CD14-positive monocyte (primary cell): ENCODE data around the gene MUC13. TPM values are rescaled to one million over a fixed set of nuclear protein-coding genes. Genes with fewer than 3 reads are reported as not detected.

Source experiments
- DNase-seq, 3 donors: peaks; one replicate each; pipeline ENCODE4 v3.0.0-alpha.2; 2011 to 2022
- H2AFZ ChIP-seq: 2 replicates; pipeline ENCODE4 v1.6.0; 2012; ENCODE audit warnings: mild to moderate bottlenecking, low read depth, low read length, inconsistent platforms; ENCODE audit not compliant: insufficient read depth, poor library complexity, severe bottlenecking
- H3K27ac ChIP-seq, 2 donors: 1 replicate in 1 of 2; 2 replicates in 1 of 2; pipeline ENCODE4 v1.5.1; 2012 to 2013; ENCODE audit warnings: low read length in 2 of 2, control low read depth in 1 of 2, inconsistent platforms in 1 of 2, low read depth in 1 of 2, mild to moderate bottlenecking in 1 of 2
- H3K27me3 ChIP-seq, 2 donors: one replicate each; pipeline versions ENCODE4 v1.6.0 to v1.6.1; 2011 to 2013; ENCODE audit warnings: low read length in 2 of 2; ENCODE audit not compliant: control insufficient read depth in 2 of 2, insufficient read depth in 2 of 2
- H3K36me3 ChIP-seq, 2 donors: replicated peaks in 1 of 2; 1 replicate in 1 of 2; 2 replicates in 1 of 2; pipeline versions ENCODE4 v1.5.1 to v1.6.1; 2012 to 2013; ENCODE audit warnings: low read length in 2 of 2, control low read depth in 1 of 2, inconsistent platforms in 1 of 2, mild to moderate bottlenecking in 1 of 2; ENCODE audit not compliant: insufficient read depth in 2 of 2, control insufficient read depth in 1 of 2
- H3K4me1 ChIP-seq, 2 donors: 1 replicate in 1 of 2; 2 replicates in 1 of 2; pipeline versions ENCODE4 v1.5.1 to v1.6.1; 2012 to 2013; ENCODE audit warnings: low read length in 2 of 2, control low read depth in 1 of 2, inconsistent platforms in 1 of 2, mild to moderate bottlenecking in 1 of 2, moderate library complexity in 1 of 2; ENCODE audit not compliant: insufficient read depth in 2 of 2, control insufficient read depth in 1 of 2
- H3K4me2 ChIP-seq: replicated peaks from 2 replicates; pipeline ENCODE3; 2012; ENCODE audit warnings: low read length, moderate library complexity, mild to moderate bottlenecking; ENCODE audit not compliant: poor library complexity, severe bottlenecking; ENCODE audit errors: extremely low read depth
- H3K4me3 ChIP-seq, 3 experiments: fragments of 200-600 bp in 1 of 3; sonication (generic) in 1 of 3; replicated peaks in 1 of 3; 1 replicate in 2 of 3; 2 replicates in 1 of 3; pipeline ENCODE4 v1.5.1; 2011 to 2013; ENCODE audit warnings: low read length in 3 of 3, mild to moderate bottlenecking in 3 of 3, control low read depth in 2 of 3, low read depth in 2 of 3, inconsistent platforms in 1 of 3, moderate library complexity in 1 of 3
- H3K79me2 ChIP-seq: 2 replicates; pipeline ENCODE4 v1.6.0; 2012; ENCODE audit warnings: mild to moderate bottlenecking, control low read depth, inconsistent platforms, low read length, moderate library complexity; ENCODE audit not compliant: insufficient read depth
- H3K9ac ChIP-seq: 2 replicates; pipeline ENCODE4 v1.6.0; 2017; ENCODE audit warnings: low read length, mild to moderate bottlenecking; ENCODE audit not compliant: insufficient read depth, poor library complexity, severe bottlenecking
- H3K9me3 ChIP-seq, 2 donors: replicated peaks in 1 of 2; 1 replicate in 1 of 2; 2 replicates in 1 of 2; pipeline versions ENCODE4 v1.5.1 to v1.6.1; 2012 to 2013; ENCODE audit warnings: low read length in 2 of 2, control low read depth in 1 of 2; ENCODE audit not compliant: control insufficient read depth in 1 of 2, insufficient read depth in 1 of 2
- H4K20me1 ChIP-seq: 2 replicates; pipeline ENCODE4 v1.6.0; 2012; ENCODE audit warnings: mild to moderate bottlenecking, low read length, control low read depth, moderate library complexity; ENCODE audit not compliant: insufficient read depth
- H3K27ac Mint-ChIP-seq, 7 donors: one replicate each; pipeline ENCODE4 v1.8.0; 2020; ENCODE audit warnings: mild to moderate bottlenecking in 7 of 7, mixed read lengths in 7 of 7, moderate library complexity in 6 of 7, inconsistent platforms in 2 of 7
- H3K27me3 Mint-ChIP-seq, 3 donors: one replicate each; pipeline ENCODE4 v1.8.0; 2021 to 2022; ENCODE audit warnings: low read depth in 3 of 3, mild to moderate bottlenecking in 3 of 3, mixed read lengths in 3 of 3, moderate library complexity in 3 of 3, inconsistent platforms in 1 of 3
- H3K36me3 Mint-ChIP-seq, 2 donors: one replicate each; pipeline ENCODE4 v1.8.0; 2020; ENCODE audit warnings: mixed read lengths in 2 of 2, inconsistent platforms in 1 of 2, mild to moderate bottlenecking in 1 of 2
- H3K4me1 Mint-ChIP-seq: one replicate; pipeline ENCODE4 v1.8.0; 2020; ENCODE audit warnings: mild to moderate bottlenecking, mixed read lengths
- H3K4me3 Mint-ChIP-seq, 2 donors: one replicate each; pipeline ENCODE4 v1.8.0; 2020; ENCODE audit warnings: mild to moderate bottlenecking in 2 of 2, mixed read lengths in 2 of 2, moderate library complexity in 1 of 2
- H3K9me3 Mint-ChIP-seq, 7 donors: one replicate each; pipeline ENCODE4 v1.8.0; 2020 to 2022; ENCODE audit warnings: mixed read lengths in 7 of 7, mild to moderate bottlenecking in 6 of 7, moderate library complexity in 6 of 7, inconsistent platforms in 2 of 7
- WGBS: methylation state at CpG from one replicate; pipeline ENCODE4 v1.1.5; 2013; ENCODE audit warnings: missing lambda C conversion rate; ENCODE audit not compliant: insufficient coverage; 5-methylcytosine and 5-hydroxymethylcytosine counted together
- intact Hi-C, 2 donors: fragments of 100-400 bp; cut with micrococcal nuclease; formaldehyde crosslinking; loops; one replicate each; pipeline versions ENCODE4 v1.15.0 to v1.15.1; 2023
- polyA minus RNA-seq: library from RNA; depleted of rRNA, polyadenylated mRNA; stranded (reverse); fragments of >200 nt; gene quantifications from 2 replicates; pipeline ENCODE4 v1.2.3, GENCODE V29; 2012
- polyA plus RNA-seq, 3 donors: library from polyadenylated mRNA; depleted of rRNA in 1 of 3; unstranded in 2 of 3; stranded (reverse) in 1 of 3; fragments of 300-500 nt in 2 of 3; fragments of >200 nt in 1 of 3; fragmentation: Illumina TruSeq in 2 of 3; gene quantifications; 1 replicate in 2 of 3; 2 replicates in 1 of 3; pipeline ENCODE4 v1.2.3, GENCODE V29; 2012 to 2021
- total RNA-seq, 12 experiments: library from RNA in 1 of 12; stranded (reverse) in 1 of 12; fragments of 120-200 nt in 1 of 12; gene quantifications; one replicate each; pipeline ENCODE4 v1.2.4 and lab custom pipeline; 2013 to 2026; ENCODE audit warnings: mixed read lengths in 6 of 12, inconsistent platforms in 1 of 12
- TF ChIP-seq, protein P1 (sequence below): fragments of 200-600 bp; IDR thresholded peaks from one replicate; pipeline ENCODE4 v1.8.0; 2022; ENCODE audit warnings: antibody characterized with exemption, mild to moderate bottlenecking

Gene MUC13, protein sequence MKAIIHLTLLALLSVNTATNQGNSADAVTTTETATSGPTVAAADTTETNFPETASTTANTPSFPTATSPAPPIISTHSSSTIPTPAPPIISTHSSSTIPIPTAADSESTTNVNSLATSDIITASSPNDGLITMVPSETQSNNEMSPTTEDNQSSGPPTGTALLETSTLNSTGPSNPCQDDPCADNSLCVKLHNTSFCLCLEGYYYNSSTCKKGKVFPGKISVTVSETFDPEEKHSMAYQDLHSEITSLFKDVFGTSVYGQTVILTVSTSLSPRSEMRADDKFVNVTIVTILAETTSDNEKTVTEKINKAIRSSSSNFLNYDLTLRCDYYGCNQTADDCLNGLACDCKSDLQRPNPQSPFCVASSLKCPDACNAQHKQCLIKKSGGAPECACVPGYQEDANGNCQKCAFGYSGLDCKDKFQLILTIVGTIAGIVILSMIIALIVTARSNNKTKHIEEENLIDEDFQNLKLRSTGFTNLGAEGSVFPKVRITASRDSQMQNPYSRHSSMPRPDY
- total RNA-seq (2013), result not detected
- polyA plus RNA-seq, result not detected
- polyA minus RNA-seq, result not detected in 2 replicates
- 0 to 2.0 (median 0.10) reads per million in 11 experiments for total RNA-seq (lab: John Stamatoyannopoulos, UW)

DNA sequence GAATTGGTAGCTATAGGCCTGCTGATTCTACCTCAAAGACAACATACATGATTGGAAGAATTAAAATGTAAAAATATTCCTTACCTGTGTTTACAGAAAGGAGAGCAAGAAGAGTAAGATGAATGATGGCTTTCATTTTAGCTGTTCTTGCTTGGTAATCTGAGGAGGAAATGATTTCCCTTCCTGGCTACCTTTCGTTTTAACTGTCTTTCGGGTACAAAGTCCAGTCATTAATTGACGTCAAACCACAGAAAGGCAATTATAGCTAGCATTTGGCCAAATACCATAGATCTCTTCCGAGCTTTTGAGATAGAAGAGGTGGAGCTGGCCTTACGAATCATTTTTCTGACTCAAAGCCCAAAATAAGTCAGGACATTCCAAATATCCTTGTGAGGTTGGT lies at the start of gene MUC13:
TSS of gene MUC13 (minus strand) at position 175 of the 400 bp plus-strand sequence. CDS start at position 136, 39 bp downstream.
- no peak within 1 kb of the TSS for H3K9ac ChIP-seq
- WGBS, result 100% methylated on average over 3 of the region's 5 CpGs
- Mint-ChIP-seq H3K36me3 (no peaks in the 10 kb centered on the region), H3K27me3 (peaks cover 0 to 9% (median 8%) of the 10 kb centered on the region in 3 donors), H3K9me3 (peaks cover 0 to 3% (median 0%) of the 10 kb centered on the region in 7 donors), H3K27ac (no peak within 1 kb of the TSS), H3K4me3 (no peak within 1 kb of the TSS), H3K4me1 (peaks cover 3% of the 10 kb centered on the region)
- H3K4me3 ChIP-seq, result no peak within 1 kb of the TSS
- no peak within 1 kb of the TSS for H2AFZ ChIP-seq
- no peak for DNase-seq
- no peak within 1 kb of the TSS for H3K4me2 ChIP-seq
- no peak within 1 kb of the TSS for H3K27ac ChIP-seq
- H3K79me2 ChIP-seq, result no peaks in the 10 kb centered on the region
- TF ChIP-seq, protein P1, sequence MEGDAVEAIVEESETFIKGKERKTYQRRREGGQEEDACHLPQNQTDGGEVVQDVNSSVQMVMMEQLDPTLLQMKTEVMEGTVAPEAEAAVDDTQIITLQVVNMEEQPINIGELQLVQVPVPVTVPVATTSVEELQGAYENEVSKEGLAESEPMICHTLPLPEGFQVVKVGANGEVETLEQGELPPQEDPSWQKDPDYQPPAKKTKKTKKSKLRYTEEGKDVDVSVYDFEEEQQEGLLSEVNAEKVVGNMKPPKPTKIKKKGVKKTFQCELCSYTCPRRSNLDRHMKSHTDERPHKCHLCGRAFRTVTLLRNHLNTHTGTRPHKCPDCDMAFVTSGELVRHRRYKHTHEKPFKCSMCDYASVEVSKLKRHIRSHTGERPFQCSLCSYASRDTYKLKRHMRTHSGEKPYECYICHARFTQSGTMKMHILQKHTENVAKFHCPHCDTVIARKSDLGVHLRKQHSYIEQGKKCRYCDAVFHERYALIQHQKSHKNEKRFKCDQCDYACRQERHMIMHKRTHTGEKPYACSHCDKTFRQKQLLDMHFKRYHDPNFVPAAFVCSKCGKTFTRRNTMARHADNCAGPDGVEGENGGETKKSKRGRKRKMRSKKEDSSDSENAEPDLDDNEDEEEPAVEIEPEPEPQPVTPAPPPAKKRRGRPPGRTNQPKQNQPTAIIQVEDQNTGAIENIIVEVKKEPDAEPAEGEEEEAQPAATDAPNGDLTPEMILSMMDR, result no peak
- intact Hi-C loops, result no loop called here
- no peaks in the 10 kb centered on the region for H4K20me1 ChIP-seq
- no peaks in the 10 kb centered on the region for H3K27me3 ChIP-seq
- H3K9me3 ChIP-seq, result no peaks in the 10 kb centered on the region
- no peaks in the 10 kb centered on the region for H3K4me1 ChIP-seq
- no peaks in the 10 kb centered on the region for H3K36me3 ChIP-seq

DNA sequence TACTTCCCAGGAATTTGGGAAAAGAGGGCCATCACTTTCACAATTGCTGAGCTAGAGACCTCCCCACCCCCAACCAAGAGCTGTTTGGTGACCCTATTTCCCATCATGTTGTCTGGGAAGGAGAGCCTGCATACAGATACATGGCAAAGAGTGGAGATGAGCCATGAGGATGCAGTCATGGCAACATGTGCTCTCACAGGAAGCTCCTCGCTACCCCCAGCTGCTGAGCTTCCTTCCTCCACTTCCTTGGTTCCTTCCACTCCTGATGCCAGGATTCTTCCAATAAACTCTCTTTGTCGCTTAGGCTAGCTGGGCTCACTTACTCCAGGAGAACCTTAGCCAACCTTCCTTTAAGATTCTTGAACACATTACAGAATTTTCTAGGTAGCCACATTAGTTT lies 48.3 kb upstream of the MUC13 start:
- H3K4me1 ChIP-seq, result peaks cover 41 to 43% of the 10 kb centered on the region in 2 donors
- peaks cover 0 to 8% (median 0%) of the 10 kb centered on the region in 7 donors for H3K9me3 Mint-ChIP-seq
- H3K79me2 ChIP-seq, result no peaks in the 10 kb centered on the region
- no peaks in the 10 kb centered on the region for H3K36me3 ChIP-seq
- H3K4me1 Mint-ChIP-seq, result peaks cover 45% of the 10 kb centered on the region
- no peak overlapping the region for H3K27ac ChIP-seq
- TF ChIP-seq, protein P1, result no peak
- intact Hi-C loops, result no loop called here
- DNase-seq, result no peak
- peak overlapping the region; percentile 17 for H2AFZ ChIP-seq
- H3K27me3 Mint-ChIP-seq, result no peaks in the 10 kb centered on the region
- H3K9me3 ChIP-seq, result no peaks in the 10 kb centered on the region
- no peaks in the 10 kb centered on the region for H4K20me1 ChIP-seq
- no peaks in the 10 kb centered on the region for H3K27me3 ChIP-seq
- no peak overlapping the region for H3K4me3 ChIP-seq
- H3K27ac Mint-ChIP-seq, result no peak overlapping the region
- WGBS, result 49% methylated on average over 2 of the region's 2 CpGs
- peaks cover under 1 to 12% of the 10 kb centered on the region in 2 donors for H3K36me3 Mint-ChIP-seq
- no peak overlapping the region for H3K9ac ChIP-seq
- no peak overlapping the region for H3K4me3 Mint-ChIP-seq
- H3K4me2 ChIP-seq, result no peak overlapping the region
